Loucy (cell line): ENCODE measurements around the gene DNAJC24.

Source experiments
- H2AFZ ChIP-seq: fragments of 200-600 bp; sonication (generic); 2 replicates; pipeline ENCODE4 v1.6.0; 2016; ENCODE audit warnings: antibody characterized with exemption, mild to moderate bottlenecking, low read length, moderate library complexity
- H3F3A ChIP-seq: fragments of 200-600 bp; 2 replicates; pipeline ENCODE4 v1.6.0; 2016; ENCODE audit warnings: antibody characterized with exemption, low read depth, mild to moderate bottlenecking
- H3K27me3 ChIP-seq: fragments of 200-600 bp; sonication (generic); 2 replicates; pipeline ENCODE4 v1.6.1; 2014; ENCODE audit warnings: low read length, mild to moderate bottlenecking; ENCODE audit not compliant: insufficient read depth, poor library complexity, severe bottlenecking
- H3K36me3 ChIP-seq: fragments of 200-600 bp; sonication (generic); 2 replicates; pipeline ENCODE4 v1.6.1; 2016; ENCODE audit warnings: low read length; ENCODE audit not compliant: insufficient read depth
- H3K4me1 ChIP-seq: fragments of 200-600 bp; sonication (generic); 2 replicates; pipeline ENCODE4 v1.5.1; 2014; ENCODE audit warnings: low read length, mild to moderate bottlenecking; ENCODE audit not compliant: insufficient read depth, poor library complexity, severe bottlenecking
- H3K4me2 ChIP-seq: fragments of 200-600 bp; sonication (generic); 2 replicates; pipeline ENCODE4 v1.6.0; 2014; ENCODE audit warnings: antibody characterized with exemption, low read length, low read depth, mild to moderate bottlenecking; ENCODE audit not compliant: poor library complexity, severe bottlenecking
- H3K4me3 ChIP-seq: fragments of 200-600 bp; sonication (generic); 2 replicates; pipeline ENCODE4 v1.5.1; 2014; ENCODE audit warnings: low read length, mild to moderate bottlenecking, mixed read lengths; ENCODE audit not compliant: poor library complexity, severe bottlenecking
- H3K79me2 ChIP-seq: fragments of 200-600 bp; sonication (generic); 2 replicates; pipeline ENCODE4 v1.6.1; 2014; ENCODE audit warnings: low read length; ENCODE audit not compliant: insufficient read depth
- H3K9ac ChIP-seq: fragments of 200-600 bp; sonication (generic); 2 replicates; pipeline ENCODE4 v1.6.0; 2014; ENCODE audit warnings: mild to moderate bottlenecking, low read depth, low read length, moderate library complexity; ENCODE audit not compliant: poor library complexity, severe bottlenecking
- H3K9me2 ChIP-seq: fragments of 200-600 bp; sonication (generic); replicated peaks from 2 replicates; pipeline ENCODE4 v1.6.1; 2016; ENCODE audit warnings: low read depth, low read length, mixed read lengths
- H3K9me3 ChIP-seq: fragments of 200-600 bp; sonication (generic); 2 replicates; pipeline ENCODE4 v1.6.1; 2014; ENCODE audit warnings: mild to moderate bottlenecking, antibody characterized with exemption, low read length, low read depth; ENCODE audit not compliant: insufficient read depth
- H4K20me1 ChIP-seq: fragments of 200-600 bp; sonication (generic); 2 replicates; pipeline ENCODE4 v1.6.0; 2014; ENCODE audit warnings: antibody characterized with exemption, low read length, mild to moderate bottlenecking; ENCODE audit not compliant: insufficient read depth, poor library complexity, severe bottlenecking
- CTCF ChIP-seq: fragments of 200-600 bp; sonication (generic); conservative IDR thresholded peaks from 2 replicates; pipeline ENCODE4 v1.5.1; 2014; ENCODE audit warnings: mild to moderate bottlenecking, antibody characterized with exemption, low read length
- EZH2phosphoT487 ChIP-seq: fragments of 200-600 bp; IDR thresholded peaks from 2 replicates; pipeline ENCODE4 v1.6.1; 2018; ENCODE audit warnings: antibody characterized with exemption, mild to moderate bottlenecking, moderate library complexity, borderline replicate concordance

Gene DNAJC24

GRCh38 chr11:31478223-31478590, 108.5 kb downstream of the DNAJC24 start:
- Histone ChIP-seq H3K9ac (no peak overlapping the region), H3K79me2 (peaks cover 34% of the 10 kb centered on the region)
- TF ChIP-seq CTCF = no peak
- no peak for TF ChIP-seq EZH2phosphoT487

GRCh38 chr11:31479066-31479465, 109.4 kb downstream of the DNAJC24 start:
- Histone ChIP-seq H4K20me1 (peaks cover 8% of the 10 kb centered on the region), H3K27me3 (no peaks in the 10 kb centered on the region)

More at GRCh38 chr11:31478223-31478590, 108.5 kb downstream of the DNAJC24 start:
- Histone ChIP-seq H3K4me1 (no peaks in the 10 kb centered on the region), H2AFZ (no peak overlapping the region), H3K9me2 (no peaks in the 10 kb centered on the region), H3K4me2 (no peak overlapping the region), H3K27me3 (no peaks in the 10 kb centered on the region), H3K9me3 (no peaks in the 10 kb centered on the region), H4K20me1 (peaks cover 8% of the 10 kb centered on the region), H3K4me3 (no peak overlapping the region), H3F3A (no peaks in the 10 kb centered on the region), H3K36me3 (no peaks in the 10 kb centered on the region; the same call in 1 of the 2 replicates)

GRCh38 chr11:31480930-31481329, 111.3 kb downstream of the DNAJC24 start:
- H2AFZ ChIP-seq = no peak overlapping the region
- no peak overlapping the region for H3K4me2 ChIP-seq
- H3K4me3 ChIP-seq = no peak overlapping the region
- no peaks in the 10 kb centered on the region for H3K4me1 ChIP-seq
- H3K9me2 ChIP-seq = no peaks in the 10 kb centered on the region
- H3K79me2 ChIP-seq = peaks cover 43% of the 10 kb centered on the region
- H3F3A ChIP-seq = no peaks in the 10 kb centered on the region
- no peak overlapping the region for H3K9ac ChIP-seq
- no peaks in the 10 kb centered on the region for H3K9me3 ChIP-seq
- TF ChIP-seq EZH2phosphoT487 = no peak
- TF ChIP-seq CTCF = no peak
- H3K36me3 ChIP-seq = no peaks in the 10 kb centered on the region; the same call in 1 of the 2 replicates
- no peaks in the 10 kb centered on the region for H3K27me3 ChIP-seq
- peaks cover 8% of the 10 kb centered on the region for H4K20me1 ChIP-seq

More at GRCh38 chr11:31479066-31479465, 109.4 kb downstream of the DNAJC24 start:
- Histone ChIP-seq H3K4me3 (no peak overlapping the region), H3K9me3 (no peaks in the 10 kb centered on the region), H2AFZ (no peak overlapping the region), H3K4me1 (no peaks in the 10 kb centered on the region), H3K79me2 (peaks cover 38% of the 10 kb centered on the region), H3K9me2 (no peaks in the 10 kb centered on the region), H3K4me2 (no peak overlapping the region), H3F3A (no peaks in the 10 kb centered on the region), H3K36me3 (no peaks in the 10 kb centered on the region; the same call in 1 of the 2 replicates), H3K9ac (no peak overlapping the region)
- TF ChIP-seq CTCF = no peak
- TF ChIP-seq EZH2phosphoT487 = no peak
